Panc1 (cell line): Measurements from ENCODE around the gene DISP1.

Experiments used
- CTCF ChIP-seq: fragments of 450-650 bp; IDR thresholded peaks from 2 replicates; pipeline ENCODE4 v1.5.1; 2017; ENCODE audit warnings: mild to moderate bottlenecking
- POLR2AphosphoS5 ChIP-seq: IDR thresholded peaks from 2 replicates; pipeline ENCODE4 v1.6.1; 2012; ENCODE audit warnings: mild to moderate bottlenecking, low read depth, low read length, moderate library complexity

- TF ChIP-seq CTCF, result no peak
- peak; percentile 72 for TF ChIP-seq POLR2AphosphoS5
These were observed at the start of gene DISP1 for GRCh38 chr1:222814536-222815439.
